GM12878 (cell line): ENCODE measurements around the gene ADARB1. TPM values are rescaled to one million over a fixed set of nuclear protein-coding genes. Genes with fewer than 3 reads are reported as not detected.

ENCODE experiments used
- ATAC-seq: fragments of 200-7000 bp; cut with Tn5 transposase; 3 replicates; pipeline ENCODE4 v1.9.1; 2020; ENCODE audit warnings: mild to moderate bottlenecking, moderate library complexity
- BruUV-seq: library from RNA; stranded (reverse); fragments of 400-500 nt; replicated peaks from 2 replicates; lab custom pipeline; 2021; lab: Mats Ljungman, UMichigan
- CTCF ChIA-PET: fragments of 300-600 bp; sonication (Branson Sonifier 250); formaldehyde crosslinking; extraction: SDS; loops from one replicate; lab custom pipeline; 2021; ENCODE audit warnings: inconsistent platforms; lab: Yijun Ruan, JAX
- POLR2A ChIA-PET: fragments of 350-600 bp; formaldehyde crosslinking; extraction: SDS; loops from one replicate; lab custom pipeline; 2021; ENCODE audit warnings: inconsistent platforms; lab: Charles Lee
- RAD21 ChIA-PET: fragments of 300-600 bp; sonication (Branson Sonifier 250); formaldehyde crosslinking; loops from one replicate; lab custom pipeline; 2023; ENCODE audit warnings: antibody characterized with exemption; ENCODE audit not compliant: unreplicated experiment; lab: Charles Lee
- SMC1A ChIA-PET: fragments of 300-600 bp; sonication (Branson Sonifier 250); formaldehyde crosslinking; loops from one replicate; lab custom pipeline; 2023; ENCODE audit not compliant: unreplicated experiment, uncharacterized antibody; lab: Charles Lee
- DNase-seq: peaks from one replicate; pipeline ENCODE4 v3.0.0-alpha.2; 2011; ENCODE audit warnings: low read depth, low spot score
- FAIRE-seq: peaks from 3 replicates; lab custom pipeline; 2011; peaks lifted over from hg19 to GRCh38; lab: Jason Lieb, UNC
- H2AFZ ChIP-seq: 2 replicates; pipeline ENCODE4 v1.6.0; 2011; ENCODE audit warnings: low read depth, low read length, control low read depth; ENCODE audit not compliant: control insufficient read depth
- H3K27ac ChIP-seq: 2 replicates; pipeline ENCODE4 v1.5.1; 2011; ENCODE audit warnings: control low read depth; ENCODE audit not compliant: control insufficient read depth, insufficient read depth
- H3K27me3 ChIP-seq, 2 experiments: replicated peaks in 1 of 2; 2 replicates each; pipeline versions ENCODE4 v1.6.0 to v1.6.1; 2011; ENCODE audit warnings: low read length in 1 of 2; ENCODE audit not compliant: control insufficient read depth in 2 of 2, insufficient read depth in 2 of 2
- H3K36me3 ChIP-seq, 2 experiments: 2 replicates each; pipeline ENCODE4 v1.5.1; 2011; ENCODE audit warnings: low read length in 1 of 2; ENCODE audit not compliant: control insufficient read depth in 2 of 2, insufficient read depth in 2 of 2
- H3K4me1 ChIP-seq: 2 replicates; pipeline ENCODE4 v1.6.1; 2011; ENCODE audit warnings: mild to moderate bottlenecking, low read length, moderate library complexity, mixed read lengths; ENCODE audit not compliant: control insufficient read depth, insufficient read depth
- H3K4me2 ChIP-seq: 2 replicates; pipeline ENCODE4 v1.6.0; 2011; ENCODE audit warnings: control low read depth; ENCODE audit not compliant: control insufficient read depth, insufficient read depth
- H3K4me3 ChIP-seq: fragments of 200-600 bp; sonication (generic); 2 replicates; pipeline ENCODE4 v1.5.1; 2016
- H3K79me2 ChIP-seq: 2 replicates; pipeline ENCODE4 v1.6.0; 2011; ENCODE audit warnings: low read length; ENCODE audit not compliant: control insufficient read depth, insufficient read depth
- H3K9ac ChIP-seq: 2 replicates; pipeline ENCODE4 v1.8.0; 2011; ENCODE audit warnings: low read length, control low read depth, mixed read lengths; ENCODE audit not compliant: control insufficient read depth, insufficient read depth
- H3K9me3 ChIP-seq: replicated peaks from 3 replicates; pipeline ENCODE4 v1.5.1; 2011; ENCODE audit warnings: mild to moderate bottlenecking, low read length; ENCODE audit not compliant: control insufficient read depth, insufficient read depth
- H4K20me1 ChIP-seq: 2 replicates; pipeline ENCODE4 v1.6.0; 2011; ENCODE audit not compliant: control insufficient read depth, insufficient read depth
- CBFB ChIP-seq: IDR thresholded peaks from 2 replicates; pipeline ENCODE4 v1.6.1; 2016; ENCODE audit warnings: antibody characterized with exemption, low read depth
- CHD2 ChIP-seq: IDR thresholded peaks from 2 replicates; pipeline ENCODE4 v1.6.1; 2011; ENCODE audit warnings: low read depth, low read length, improper control_type of control experiment, borderline replicate concordance
- E2F4 ChIP-seq: IDR thresholded peaks from 2 replicates; pipeline ENCODE4 v1.6.1; 2012; ENCODE audit warnings: low read depth, low read length, improper control_type of control experiment
- EED ChIP-seq: sonication (generic); IDR thresholded peaks from 2 replicates; pipeline ENCODE4 v1.6.1; 2016; ENCODE audit warnings: antibody characterized with exemption, low read depth
- EP300 ChIP-seq, 2 experiments: fragments of 150-350 bp in 1 of 2; IDR thresholded peaks; 2 replicates each; pipeline ENCODE4 v1.6.1; 2011 to 2012; ENCODE audit warnings: low read depth in 2 of 2, low read length in 2 of 2, borderline replicate concordance in 1 of 2, improper control_type of control experiment in 1 of 2, inconsistent platforms in 1 of 2; ENCODE audit not compliant: control insufficient read depth in 1 of 2
- ESRRA ChIP-seq: IDR thresholded peaks from 2 replicates; pipeline ENCODE4 v1.6.1; 2012; ENCODE audit warnings: mild to moderate bottlenecking, low read length, improper control_type of control experiment
- EZH2 ChIP-seq: IDR thresholded peaks from 2 replicates; pipeline ENCODE4 v1.6.1; 2012; ENCODE audit warnings: low read depth, mild to moderate bottlenecking, control low read depth, inconsistent platforms, low read length, borderline replicate concordance; ENCODE audit not compliant: control insufficient read depth
- HDAC2 ChIP-seq: fragments of 200-600 bp; sonication (generic); IDR thresholded peaks from 2 replicates; pipeline ENCODE4 v1.6.1; 2017
- MEF2A ChIP-seq: IDR thresholded peaks from 2 replicates; pipeline ENCODE4 v1.6.1; 2011; ENCODE audit warnings: low read depth, mild to moderate bottlenecking, low read length, moderate library complexity; ENCODE audit not compliant: insufficient read depth
- MXI1 ChIP-seq: fragments of 150-350 bp; IDR thresholded peaks from 2 replicates; pipeline ENCODE4 v1.6.1; 2011; ENCODE audit warnings: low read depth, mild to moderate bottlenecking, inconsistent platforms, low read length, improper control_type of control experiment
- RAD21 ChIP-seq: IDR thresholded peaks from 2 replicates; pipeline ENCODE4 v1.6.1; 2011; ENCODE audit warnings: mild to moderate bottlenecking, low read depth, low read length, moderate library complexity; ENCODE audit not compliant: insufficient read depth
- RB1 ChIP-seq: fragments of 450-650 bp; formaldehyde crosslinking; IDR thresholded peaks from 2 replicates; pipeline ENCODE4 v1.6.1; 2017; ENCODE audit warnings: mild to moderate bottlenecking, borderline replicate concordance
- SREBF1 ChIP-seq: IDR thresholded peaks from 2 replicates; pipeline ENCODE4 v1.6.1; 2012; ENCODE audit warnings: mild to moderate bottlenecking, low read length
- SREBF2 ChIP-seq: IDR thresholded peaks from 2 replicates; pipeline ENCODE4 v1.6.1; 2012; ENCODE audit warnings: mild to moderate bottlenecking, low read length
- SRF ChIP-seq, 2 experiments: IDR thresholded peaks; 2 replicates each; pipeline ENCODE4 v1.6.1; 2011; ENCODE audit warnings: low read depth in 2 of 2, low read length in 2 of 2, mild to moderate bottlenecking in 1 of 2, moderate library complexity in 1 of 2
- ZBTB33 ChIP-seq: fragments of 450-650 bp; IDR thresholded peaks from 2 replicates; pipeline ENCODE4 v1.6.1; 2017; ENCODE audit warnings: mild to moderate bottlenecking
- WGBS: methylation state at CpG from one replicate; pipeline ENCODE4 v1.1.6; 2016; ENCODE audit warnings: low lambda C conversion rate; ENCODE audit not compliant: insufficient replicate concordance, insufficient coverage; ENCODE audit errors: missing lambda C conversion rate; 5-methylcytosine and 5-hydroxymethylcytosine counted together
- in situ Hi-C: fragments of 300-500 bp; cut with MboI; formaldehyde crosslinking; loops from 9 replicates; pipeline ENCODE4 v1.14.3; 2018; ENCODE audit warnings: mixed read lengths
- intact Hi-C: fragments of 100-400 bp; cut with micrococcal nuclease; formaldehyde crosslinking; loops from one replicate; pipeline ENCODE4 v1.14.2; 2022; ENCODE audit not compliant: unreplicated experiment
- polyA plus RNA-seq, 11 experiments: library from polyadenylated mRNA; depleted of rRNA in 4 of 11; unstranded in 6 of 11; stranded (reverse) in 5 of 11; fragments of >200 nt; fragmentation: Nextera tagmentation in 4 of 11; fragmentation: Illumina TruSeq in 1 of 11; extraction: Ambion mirVana in 4 of 11; extraction: Trizol in 1 of 11; gene quantifications; 1 replicate in 1 of 11; 2 replicates in 10 of 11; pipeline versions ENCODE4 v1.2.1 to v1.2.3, GENCODE V29; 2011 to 2016; ENCODE audit warnings: inconsistent platforms in 2 of 11, missing spikeins in 2 of 11, low read depth in 1 of 11
- total RNA-seq, 4 experiments: library from RNA; depleted of rRNA in 3 of 4; stranded (reverse); fragments of >200 nt in 3 of 4; fragmentation: Illumina TruSeq in 1 of 4; extraction: Trizol in 1 of 4; gene quantifications; 2 replicates each; pipeline versions ENCODE4 v1.2.1 to v1.2.3, GENCODE V29; 2013 to 2021

Gene ADARB1
- total and polyA plus RNA-seq, 10 of the 15 experiments (the other 5 are each of a cell fraction or from before 2014, with no cell fraction given) = 5.7 to 61.7 (median 25.3) TPM

DNA sequence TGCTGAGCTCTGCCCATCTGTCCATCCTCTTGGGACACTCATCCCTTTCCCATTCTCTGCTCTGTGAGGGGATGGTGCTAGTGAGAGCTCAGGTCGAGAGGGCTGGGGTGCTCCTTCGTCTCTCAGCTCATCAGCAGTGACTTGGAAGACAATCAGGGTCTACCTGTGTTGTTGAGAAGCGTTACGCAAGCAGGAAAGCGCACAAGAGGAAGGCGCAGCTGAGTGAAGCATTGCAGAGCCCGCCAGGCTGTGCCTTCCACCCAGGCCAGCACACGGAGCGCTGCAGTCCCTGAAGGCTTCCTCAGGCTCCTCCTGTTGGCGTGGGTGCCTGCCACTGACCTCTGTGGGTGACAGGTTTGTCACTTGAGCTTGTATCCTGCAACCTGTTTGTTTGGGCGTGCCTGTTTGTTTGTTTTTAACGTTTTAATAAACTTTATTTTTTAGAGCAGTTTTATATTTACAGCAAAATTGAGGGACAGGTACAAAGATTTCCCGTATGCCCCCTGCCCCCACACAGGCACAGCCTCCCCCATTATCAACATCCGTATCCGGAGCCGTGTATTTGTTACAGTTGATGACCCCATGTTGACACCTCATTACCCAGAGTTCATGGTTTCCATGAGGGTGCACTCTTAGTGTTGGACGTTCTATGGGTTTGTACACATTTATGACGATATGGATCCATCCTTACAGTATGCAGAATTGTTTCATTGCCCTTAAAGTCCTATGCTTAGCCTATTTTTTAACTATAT is 36.7 kb downstream of the ADARB1 start (continued):
- TF ChIP-seq ZBTB33 (no peak), ESRRA (no peak), CBFB (no peak), EED (0 out of 2 replicates have a peak, but pooled peaks have one; percentile 27), SRF (IDR thresholded peaks at IDR 0.05; ENCODE audit: low read depth in 2 of 2, low read length in 2 of 2) (no peak), MEF2A (no peak), HDAC2 (no peak), EZH2 (no peak), MXI1 (no peak), SREBF2 (no peak)

- Histone ChIP-seq H3K4me2 (peak overlapping the region; percentile 92), H3K36me3 (no peaks in the 10 kb centered on the region), H3K27me3 (no peaks in the 10 kb centered on the region; a peak in 1 of 4 replicates), H3K4me3 (no peak overlapping the region; the same call in 1 of the 2 replicates), H2AFZ (no peak overlapping the region), H3K9me3 (peaks cover 8% of the 10 kb centered on the region; the same call in 2 of the 3 replicates), H3K27ac (peak overlapping the region; percentile 17; the same call in 1 of the 2 replicates), H3K4me1 (peaks cover 39% of the 10 kb centered on the region), H4K20me1 (no peaks in the 10 kb centered on the region; the same call in 1 of the 2 replicates), H3K79me2 (no peaks in the 10 kb centered on the region), H3K9ac (no peak overlapping the region)
- in situ Hi-C loops (no loop called here), intact Hi-C loops (loop anchor here (2.0 kb wide), 1 partner anchor 13 kb away; no protein-coding TSS in a partner anchor)
- DNase-seq (no peak), ATAC-seq (peak; percentile 4), FAIRE-seq (no peak)
- WGBS = 60% methylated on average over 5 of the region's 5 CpGs
- ChIA-PET SMC1A (interaction anchor here (1.0 to 18.3 kb wide), 4 partner anchors 9 to 17 kb away, joined by 4 to 560 read pairs (median 18); no protein-coding TSS in a partner anchor), RAD21 (interaction anchor here (1.1 to 4.1 kb wide), 6 partner anchors 9 to 25 kb away, joined by 3 to 98 read pairs (median 6); no protein-coding TSS in a partner anchor), POLR2A (interaction anchor here (1.0 to 2.3 kb wide), 4 partner anchors 10 to 184 kb away, joined by 3 to 10 read pairs (median 4); no protein-coding TSS in a partner anchor), CTCF (interaction anchor here (0.6 to 9.2 kb wide), 8 partner anchors 9 to 1066 kb away, joined by 3 to 170 read pairs (median 5); no protein-coding TSS in a partner anchor)
- TF ChIP-seq E2F4 = no peak
- no peak for TF ChIP-seq RB1
- 0 out of 4 replicates have a peak, but pooled peaks of 1 of the 2 experiments have one; percentile 26 for TF ChIP-seq EP300 (IDR thresholded peaks at IDR 0.05; ENCODE audit: borderline replicate concordance in 1 of 2, control insufficient read depth in 1 of 2, low read depth in 2 of 2, low read length in 2 of 2)
- 0 out of 2 replicates have a peak, but pooled peaks have one; percentile 16 for TF ChIP-seq CHD2
- no peak for TF ChIP-seq RAD21
- no peak for TF ChIP-seq SREBF1
- BruUV-seq = no TSS peak
Measured at GRCh38 chr21:45111703-45112102, 37.3 kb downstream of the ADARB1 start.
